HG03460 (cell line): ENCODE measurements around the gene GAD1.

Experiments used
- ATAC-seq: cut with Tn5 transposase; IDR thresholded peaks from one replicate; pipeline ENCODE4 v1.9.1; 2021; ENCODE audit not compliant: unreplicated experiment

Gene GAD1

GRCh38 chr2:170887896-170888295, 71.2 kb downstream of the GAD1 start:
- no peak for ATAC-seq

GRCh38 chr2:170891893-170892292, 75.2 kb downstream of the GAD1 start:
- no peak for ATAC-seq

GRCh38 chr2:170892391-170892951, 75.8 kb downstream of the GAD1 start:
- no peak for ATAC-seq

GRCh38 chr2:170895023-170895757, 78.5 kb downstream of the GAD1 start:
- ATAC-seq = no peak

- no peak for ATAC-seq
Observed at GRCh38 chr2:170896622-170897021, 79.9 kb downstream of the GAD1 start.

GRCh38 chr2:170897108-170897507, 80.4 kb downstream of the GAD1 start:
- ATAC-seq = no peak

- ATAC-seq = no peak
Observed at GRCh38 chr2:170905864-170906263, 89.2 kb downstream of the GAD1 start.
